GM18519 (cell line): Measurements from ENCODE around the gene SAMD4A.
"Not testable (repeated sequence)": the region's sequence is repeated elsewhere in the genome, so short reads cannot be mapped to it uniquely, and the experiment has no call there.

ENCODE experiments used
- ATAC-seq: cut with Tn5 transposase; IDR thresholded peaks from one replicate; pipeline ENCODE4 v1.9.1; 2021; ENCODE audit warnings: mild to moderate bottlenecking, moderate library complexity; ENCODE audit not compliant: unreplicated experiment, low FRiP score

Gene SAMD4A

DNA sequence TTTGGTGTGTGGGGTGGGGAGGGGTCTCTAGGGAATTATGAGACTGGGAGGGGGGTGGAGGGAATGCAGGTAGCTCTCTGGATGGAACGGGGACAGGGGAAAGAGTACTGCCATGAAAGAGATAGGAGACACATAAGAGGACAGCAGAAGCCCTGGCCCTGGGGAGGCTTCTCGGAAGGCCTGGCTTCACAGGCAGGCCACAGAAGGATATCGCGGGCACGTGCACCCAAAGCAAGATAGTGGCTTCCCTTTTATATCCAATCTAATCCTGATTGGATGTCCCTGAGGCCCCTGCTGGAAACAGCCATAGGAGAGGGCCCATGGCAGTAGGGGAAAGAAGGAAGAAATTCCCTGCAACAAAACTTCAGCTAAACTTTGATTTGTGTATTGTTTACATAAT, 222.2 kb downstream of the SAMD4A start:
- no peak for ATAC-seq

DNA sequence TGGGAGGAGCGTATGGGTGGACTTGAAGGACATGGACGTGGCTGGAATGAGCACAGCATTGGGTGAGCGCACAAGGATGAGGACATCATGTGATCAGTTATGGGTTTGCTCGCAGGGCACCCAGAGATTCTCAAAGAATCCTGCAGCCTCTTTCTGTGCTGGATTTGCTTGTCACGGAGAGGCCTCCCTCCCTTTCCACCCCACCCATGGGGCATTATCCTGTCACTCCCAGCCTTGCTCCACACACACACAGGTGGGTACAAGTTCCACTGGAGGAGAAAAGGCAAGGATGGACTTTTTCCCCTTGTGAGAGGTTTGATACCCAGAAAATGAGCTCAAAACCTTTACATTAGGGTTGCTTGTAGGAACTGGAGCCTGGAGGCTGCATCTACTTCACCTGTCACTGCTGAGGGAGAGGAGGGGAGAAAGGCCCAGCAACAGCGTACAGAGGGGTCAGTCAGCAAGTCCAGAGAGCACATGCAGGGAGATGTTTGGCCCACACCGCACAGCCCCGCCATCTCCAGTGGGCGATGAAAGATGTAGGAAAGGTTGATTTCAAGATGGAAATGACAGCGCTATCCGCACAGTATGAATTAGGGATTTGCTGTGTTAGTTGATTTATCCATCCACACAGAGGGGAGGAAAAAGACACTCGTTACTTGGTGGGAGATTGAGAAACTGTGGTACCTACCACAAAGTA, 223.0 kb downstream of the SAMD4A start:
- no peak for ATAC-seq

DNA sequence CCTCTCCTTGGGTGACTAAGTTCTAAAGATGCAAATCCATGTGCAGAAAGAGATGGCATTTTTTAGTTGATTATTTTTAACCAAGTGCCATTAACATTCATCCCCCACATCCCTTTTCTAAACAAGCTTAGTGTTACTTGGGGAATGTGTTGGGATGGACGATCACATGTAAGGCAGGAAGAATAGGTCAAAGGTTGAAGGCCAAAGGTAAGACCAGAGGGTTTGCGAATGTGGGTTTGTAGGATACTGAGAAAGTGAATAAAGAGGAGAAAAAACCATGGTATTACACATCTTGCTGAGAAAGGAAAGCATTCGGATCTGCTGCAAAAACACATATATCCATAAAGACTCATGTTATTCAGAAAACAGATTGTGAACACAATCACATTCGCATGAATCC, 224.1 kb downstream of the SAMD4A start:
- ATAC-seq = no peak

DNA sequence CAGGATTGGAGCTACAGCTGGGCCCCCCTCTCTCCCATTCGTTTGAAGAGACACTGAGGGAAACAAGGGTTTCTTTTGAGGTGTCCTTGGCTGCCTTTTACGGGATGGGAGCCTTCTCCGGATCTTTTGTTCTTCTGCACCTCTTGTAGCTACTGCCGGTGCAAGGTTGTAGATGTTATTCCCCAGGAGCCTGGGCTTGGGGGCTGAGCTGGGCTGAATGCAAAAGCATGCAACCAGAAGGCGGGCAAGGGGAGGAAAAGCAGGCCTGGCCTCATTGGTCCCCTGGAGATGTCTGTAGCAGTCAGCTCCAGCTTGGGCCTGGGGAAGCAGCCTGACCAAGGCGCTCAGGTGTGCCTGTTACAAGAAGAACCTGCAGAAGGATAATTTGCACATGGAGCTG, 225.4 kb downstream of the SAMD4A start:
- ATAC-seq = no peak

DNA sequence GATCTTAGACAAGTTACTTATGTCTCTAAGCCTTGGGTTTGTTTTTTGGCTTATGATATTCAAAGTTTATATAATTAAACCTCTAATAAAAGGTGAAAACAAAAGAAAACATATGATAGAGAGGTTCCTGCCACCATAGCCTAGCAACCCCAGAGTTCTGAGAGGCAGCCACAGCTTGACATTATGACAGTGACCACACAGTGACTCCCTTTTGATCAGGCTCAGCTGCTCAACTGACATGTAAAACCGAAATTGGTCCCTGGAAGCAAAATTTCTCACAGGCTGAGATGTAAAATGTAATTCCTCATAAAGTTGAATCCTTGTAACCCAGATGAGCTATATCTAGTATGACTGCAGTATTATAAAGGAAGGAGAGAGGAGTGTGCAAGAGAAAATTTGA, 227.2 kb downstream of the SAMD4A start:
- no peak for ATAC-seq

DNA sequence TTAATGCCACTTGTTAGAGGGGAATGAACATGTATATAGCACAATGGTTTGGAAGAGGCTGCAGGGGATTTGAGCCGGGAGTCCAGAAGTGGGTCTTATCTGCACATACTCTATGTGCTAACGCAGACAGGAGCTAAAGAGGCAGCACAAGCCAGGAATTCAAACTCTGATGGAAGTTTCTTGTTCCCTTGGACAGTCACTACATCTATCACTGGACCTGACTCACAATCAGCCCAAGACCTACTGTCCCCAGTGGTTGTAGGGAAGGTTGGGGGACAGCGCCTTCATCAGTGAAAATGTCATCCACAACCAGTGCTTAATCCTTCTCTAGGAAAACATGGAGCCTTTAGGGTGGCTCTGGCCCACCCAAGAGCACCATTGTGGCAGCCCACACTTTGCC, 227.9 kb downstream of the SAMD4A start:
- no peak for ATAC-seq

DNA sequence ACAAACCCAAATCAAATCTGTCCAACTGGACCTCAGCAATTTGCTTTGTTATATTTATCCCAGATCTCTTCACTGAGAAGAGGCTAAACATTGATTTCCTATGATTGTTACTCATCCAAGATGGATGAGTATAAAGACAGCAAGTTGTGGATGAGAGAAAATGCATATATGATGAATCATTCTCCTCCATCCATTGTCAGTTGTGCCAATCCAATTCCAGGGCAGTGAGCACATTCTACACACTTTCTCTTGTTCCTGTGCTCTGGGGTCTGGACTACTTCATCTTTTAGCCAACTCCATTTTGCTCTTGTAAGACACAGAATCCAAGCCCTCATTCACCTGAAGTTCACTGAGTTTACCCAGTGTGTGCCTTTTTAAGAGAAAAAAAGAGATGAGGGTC, 230.0 kb downstream of the SAMD4A start:
- ATAC-seq = no peak

DNA sequence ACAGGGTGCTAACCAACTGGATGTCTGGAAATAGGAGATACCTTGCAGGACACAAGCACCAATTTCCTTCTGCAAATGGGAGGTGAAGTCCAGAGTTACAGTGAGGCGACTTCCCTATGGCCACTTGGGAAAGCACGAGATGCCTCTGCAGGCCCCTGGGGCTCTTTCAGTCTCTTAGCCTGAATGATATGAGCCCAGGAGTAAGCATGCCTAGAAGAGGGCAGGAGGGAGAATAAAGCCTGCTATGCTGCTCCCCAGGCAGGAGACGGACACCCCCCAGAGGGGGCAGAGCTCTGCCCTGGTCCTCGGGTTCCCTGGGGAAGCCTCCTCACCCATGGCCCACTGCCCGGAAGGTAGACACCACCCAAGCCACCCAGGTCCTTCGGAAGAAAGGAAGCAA, 230.6 kb downstream of the SAMD4A start:
- ATAC-seq = no peak

DNA sequence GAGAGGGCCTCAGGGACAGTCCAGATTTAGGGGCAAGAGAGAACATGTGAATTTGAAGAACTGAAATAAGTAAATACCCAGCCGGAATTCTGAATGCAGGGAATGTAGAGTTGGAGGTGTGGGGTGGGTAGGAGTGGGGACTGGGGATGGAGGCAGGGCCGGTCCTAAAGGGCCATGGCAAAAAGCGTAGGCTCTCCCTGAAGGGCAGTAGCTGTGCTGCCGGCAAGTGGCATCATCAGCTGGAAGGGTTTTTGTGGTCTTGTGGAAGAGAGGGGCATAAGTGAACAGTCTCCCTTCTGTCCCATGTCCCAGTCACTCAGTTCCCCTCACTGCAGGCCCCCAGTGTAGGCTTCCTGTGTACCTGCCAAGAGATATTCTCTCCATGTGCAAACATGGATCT, 231.1 kb downstream of the SAMD4A start:
- ATAC-seq = no peak

DNA sequence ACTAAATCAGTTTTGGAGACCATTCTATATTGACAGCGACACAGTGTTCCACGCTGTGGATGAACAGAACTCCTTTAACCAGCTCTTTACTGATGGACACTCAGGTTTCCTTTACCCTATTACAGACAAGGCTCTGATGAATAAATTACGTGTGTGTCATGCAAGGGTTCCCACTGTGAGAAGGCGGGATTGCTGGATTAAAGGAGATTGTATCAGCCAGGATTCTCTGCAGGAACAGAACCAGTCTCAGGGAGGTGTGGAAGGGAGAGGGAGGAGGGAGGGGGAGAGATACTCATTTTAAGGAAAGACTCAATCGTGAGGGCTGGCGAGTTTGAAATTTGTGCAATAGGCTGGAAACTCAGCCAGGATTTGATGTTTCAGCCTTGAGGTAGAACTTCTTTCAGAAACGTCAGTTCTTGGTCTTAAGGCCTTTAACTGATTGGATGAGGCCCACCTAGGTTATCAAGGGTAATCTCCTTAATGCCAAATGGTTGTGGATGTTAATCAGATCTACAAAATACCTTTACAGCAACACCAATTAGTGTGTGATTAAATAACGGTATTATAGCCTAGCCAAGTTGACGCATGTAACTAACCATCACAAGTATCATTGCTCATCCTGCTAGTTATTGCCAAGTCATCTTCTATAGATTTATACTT, 231.7 kb downstream of the SAMD4A start:
- no peak for ATAC-seq

DNA sequence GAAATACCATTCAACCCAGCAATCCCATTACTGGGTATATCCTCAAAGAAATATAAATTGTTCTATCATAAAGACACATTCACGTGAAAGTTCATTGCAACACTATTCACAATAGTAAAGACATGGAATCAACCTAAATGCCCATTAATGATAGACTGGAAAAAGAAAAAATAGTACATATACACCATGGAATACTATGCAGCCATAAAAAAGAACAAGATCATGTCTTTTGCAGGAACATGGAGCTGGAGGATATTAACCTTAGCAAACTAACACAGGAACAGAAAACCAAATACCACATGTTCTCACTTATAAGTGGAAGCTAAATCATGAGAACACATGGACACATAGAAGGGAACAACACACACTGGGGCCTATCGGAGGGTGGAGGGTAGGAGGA, 234.6 kb downstream of the SAMD4A start:
- not testable (repeated sequence) for ATAC-seq

DNA sequence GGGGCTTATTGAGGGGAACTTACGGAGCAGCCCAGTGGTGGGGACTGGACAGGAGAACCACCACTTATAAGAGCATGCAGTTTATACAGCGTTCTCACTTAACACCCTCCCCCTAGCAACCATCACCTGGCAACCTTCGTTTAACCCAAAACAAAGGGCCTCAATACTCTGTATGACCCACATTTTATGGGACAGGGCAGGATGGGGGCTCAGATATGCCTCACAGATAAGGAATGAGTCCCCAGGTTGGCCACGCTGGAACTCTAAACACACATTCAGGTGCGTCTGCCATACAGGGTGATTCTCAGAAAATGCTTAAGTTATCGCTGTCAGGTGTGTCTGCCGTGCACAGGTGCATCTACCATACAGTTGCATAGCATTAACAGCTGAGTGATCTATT, 236.5 kb downstream of the SAMD4A start:
- no peak for ATAC-seq

DNA sequence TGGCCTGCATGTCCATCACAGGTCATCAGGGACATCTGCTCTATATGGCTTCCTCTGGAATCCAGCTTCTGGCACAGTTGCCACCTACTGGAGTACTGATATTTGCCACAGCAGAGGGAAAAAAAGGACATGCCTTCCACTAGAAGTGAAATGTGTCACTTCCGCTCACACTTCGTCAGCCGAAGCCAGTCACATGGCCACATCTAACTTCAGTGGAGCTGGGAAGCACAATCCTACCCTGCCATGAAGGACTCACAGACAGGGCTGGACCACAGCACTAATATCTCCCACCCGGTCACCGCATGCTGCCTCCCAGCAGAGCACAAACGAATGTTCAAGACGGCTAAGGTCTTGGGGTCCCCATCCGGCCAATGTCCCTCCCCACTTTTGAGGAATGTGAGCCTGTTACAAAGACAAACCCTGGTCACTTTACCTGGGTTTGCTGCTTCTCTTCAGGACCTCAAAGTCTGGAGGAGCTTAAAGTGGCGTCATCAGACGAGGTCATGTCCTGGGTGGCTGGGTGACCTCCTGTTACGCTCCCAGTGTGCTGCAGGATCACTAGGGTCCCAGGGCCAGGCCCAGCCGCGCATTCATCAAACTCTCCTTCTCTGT, 237.1 kb downstream of the SAMD4A start:
- ATAC-seq = no peak

DNA sequence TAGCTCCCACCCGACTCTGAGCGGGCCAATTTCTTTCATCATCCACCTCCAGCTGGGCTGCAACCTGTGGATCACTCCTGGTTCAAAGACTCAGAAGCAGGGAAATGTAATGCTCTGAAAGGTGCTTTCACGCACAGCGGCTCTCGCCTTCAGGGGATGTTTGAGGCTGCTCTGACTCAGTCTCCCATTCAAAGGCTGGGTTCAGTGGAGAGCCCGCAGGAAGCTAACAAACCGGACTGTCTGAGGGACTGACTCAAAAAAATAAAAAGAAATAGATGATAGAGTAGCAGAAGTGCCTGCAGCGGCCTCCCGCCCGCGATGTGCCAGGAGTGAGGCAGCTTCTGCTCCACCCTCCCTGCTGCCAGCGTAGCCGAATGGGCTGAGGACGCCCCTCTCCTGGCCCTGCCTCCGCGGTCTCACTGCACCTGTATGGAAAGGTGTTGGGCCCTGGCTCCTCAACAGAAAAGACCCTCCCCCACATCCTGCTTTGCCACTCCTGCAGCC, 237.7 kb downstream of the SAMD4A start:
- ATAC-seq = no peak

DNA sequence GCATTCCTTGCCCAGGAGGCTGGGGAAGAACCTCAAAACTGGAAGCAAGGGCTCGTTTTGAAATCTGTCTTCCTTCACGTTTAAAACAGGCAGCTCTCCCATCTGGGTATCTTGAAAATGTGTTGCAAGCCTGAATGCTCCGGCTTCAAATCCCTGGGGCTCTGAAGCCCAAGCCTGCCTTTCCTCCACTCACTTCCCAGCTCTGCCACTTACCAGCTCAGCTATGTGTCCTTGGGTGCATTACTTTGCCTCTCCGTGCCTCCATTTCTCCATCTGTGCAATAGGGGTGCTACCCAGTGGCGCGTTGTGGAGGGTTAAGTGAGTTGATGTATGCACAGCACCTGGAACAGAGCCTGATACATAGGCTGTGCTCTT, 238.1 kb downstream of the SAMD4A start:
- no peak for ATAC-seq

DNA sequence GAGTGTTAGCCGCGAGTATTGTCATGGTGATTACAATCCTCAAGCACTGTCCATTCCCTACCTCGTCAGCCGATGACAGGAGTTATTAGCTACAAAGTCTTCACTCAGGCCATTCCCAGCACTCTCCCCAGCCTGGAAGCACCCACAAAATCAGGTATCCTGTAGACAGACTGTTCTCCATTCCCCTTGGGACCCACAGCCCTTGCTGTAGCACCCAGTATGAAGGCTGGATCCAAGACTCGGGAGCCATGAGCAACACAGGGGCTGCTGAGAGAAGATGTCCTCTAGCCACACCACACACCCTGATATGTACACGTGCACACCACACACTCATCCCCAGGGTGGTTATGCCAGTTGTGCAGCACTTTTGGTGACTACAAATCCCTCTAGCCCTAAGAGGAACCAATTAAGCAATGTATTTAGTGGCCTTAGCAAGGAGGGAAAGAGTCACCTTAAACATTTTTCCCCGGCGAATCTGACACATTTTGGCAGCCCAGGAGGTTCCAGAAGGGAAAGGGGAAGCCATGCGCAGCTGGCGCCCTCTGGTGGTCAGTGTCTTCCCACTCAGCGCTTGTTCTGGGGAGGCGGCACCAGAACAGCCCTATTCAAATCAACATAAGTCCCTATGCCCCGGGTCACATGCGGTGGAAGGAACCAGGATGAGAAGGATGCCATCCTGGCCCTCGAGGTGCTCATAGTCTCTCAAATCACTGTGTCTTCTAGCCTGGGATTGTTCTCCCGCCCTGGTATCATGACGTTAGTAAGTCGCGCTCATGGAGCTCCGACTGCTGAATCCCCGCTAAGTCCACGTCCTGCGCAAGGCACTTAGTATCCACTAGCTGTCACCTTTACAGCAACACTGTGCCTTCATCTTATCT, 238.8 kb downstream of the SAMD4A start:
- ATAC-seq = no peak

DNA sequence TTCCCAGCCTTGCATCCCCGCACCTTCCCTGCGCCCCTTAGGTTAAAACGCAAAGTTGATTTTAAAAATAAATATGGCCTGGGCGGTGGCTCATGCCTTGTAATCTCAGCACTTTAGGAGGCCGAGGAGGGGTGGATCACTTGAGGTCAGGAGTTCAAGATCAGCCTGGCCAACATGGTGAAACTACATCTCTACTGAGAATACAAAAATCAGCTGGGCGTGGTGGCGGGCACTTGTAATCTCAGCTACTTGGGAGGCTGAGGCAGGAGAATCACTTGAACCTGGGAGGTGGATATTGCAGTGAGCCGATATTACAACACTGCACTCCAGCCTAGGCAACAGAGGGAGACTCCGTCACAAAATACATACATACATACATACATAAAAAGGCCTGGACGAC, 239.7 kb downstream of the SAMD4A start:
- ATAC-seq = no peak

DNA sequence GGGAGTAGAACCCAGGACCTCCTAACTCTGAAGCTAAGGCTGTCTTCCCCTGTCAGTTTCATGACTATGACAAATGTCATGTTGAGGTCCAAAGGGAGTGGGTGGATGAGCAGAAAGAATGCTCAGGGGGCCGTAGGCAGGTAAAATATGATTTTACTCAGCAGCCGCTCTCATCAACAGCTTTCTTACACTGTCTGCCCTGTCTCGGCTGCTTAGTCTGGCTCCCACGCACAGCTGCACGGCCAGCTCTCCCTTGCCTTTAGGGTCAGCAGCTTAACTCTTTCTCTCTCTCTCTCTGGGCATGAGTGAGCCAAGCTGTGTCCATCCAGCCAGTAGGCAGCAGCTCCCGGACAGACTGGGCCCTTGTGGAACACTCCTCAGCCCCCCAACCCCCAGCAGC, 240.5 kb downstream of the SAMD4A start:
- no peak for ATAC-seq

DNA sequence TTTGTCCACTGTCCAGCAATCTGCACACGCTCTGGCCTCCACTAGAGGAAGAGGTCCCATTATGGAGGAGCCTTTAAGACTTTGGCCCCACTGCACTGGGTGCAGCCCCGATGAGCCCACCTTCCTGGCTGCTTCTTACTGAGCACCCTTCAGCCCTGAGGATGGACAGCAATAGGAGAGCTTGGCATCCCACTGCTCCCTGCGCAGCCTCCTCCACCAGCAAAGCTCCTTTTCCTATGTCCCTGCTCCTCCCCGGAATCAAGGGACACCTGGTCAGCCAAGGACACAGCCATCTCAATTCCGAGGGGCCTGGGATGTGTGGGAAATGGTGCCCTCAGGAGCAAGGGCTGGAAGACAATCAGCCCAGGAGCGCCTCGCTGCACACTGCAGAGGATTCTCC, 241.0 kb downstream of the SAMD4A start:
- no peak for ATAC-seq

DNA sequence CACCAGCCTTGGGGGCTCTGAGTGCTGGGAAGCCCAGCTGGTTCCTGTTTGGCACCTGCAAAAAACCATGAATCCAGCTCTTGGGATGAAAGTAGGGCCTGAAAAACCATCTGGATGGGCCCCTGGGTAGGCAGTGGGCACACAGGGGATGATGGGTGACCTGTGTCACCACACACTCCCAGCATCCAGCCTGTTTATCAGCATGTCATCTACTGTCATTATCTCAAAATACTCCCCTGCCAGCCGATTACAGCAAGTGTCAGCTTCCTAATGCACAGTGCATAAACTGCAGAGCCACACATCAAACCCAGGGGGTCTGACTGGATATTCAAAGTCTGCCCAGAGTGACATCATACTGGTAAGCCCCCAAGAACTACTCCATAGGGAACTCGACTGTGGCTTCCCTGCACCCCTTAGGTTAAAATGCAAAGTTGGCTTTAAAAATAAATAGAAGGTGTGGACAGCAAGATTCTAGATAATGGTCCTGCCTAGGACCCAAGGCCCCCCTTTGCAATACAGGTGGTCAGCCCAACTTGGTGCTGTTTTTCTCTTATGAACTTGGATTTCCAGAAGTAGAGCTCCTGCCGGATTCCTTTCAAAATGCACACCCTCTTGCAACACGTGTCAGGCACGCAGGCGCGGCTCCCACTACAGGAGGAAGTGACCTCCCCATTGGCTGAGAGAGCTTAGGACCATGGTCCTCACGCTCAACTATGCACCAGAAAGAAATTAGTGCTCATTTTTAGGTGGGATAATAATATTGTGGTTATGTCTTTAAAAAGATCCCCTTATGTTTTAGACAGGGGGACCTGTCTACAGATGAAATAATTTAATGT, 241.6 kb downstream of the SAMD4A start:
- ATAC-seq = no peak
